GM21390 (cell line): Measurements from ENCODE around the gene EBLN2.

Experiments
- ATAC-seq: cut with Tn5 transposase; IDR thresholded peaks from one replicate; pipeline ENCODE4 v1.9.1; 2021; ENCODE audit not compliant: unreplicated experiment

EBLN2 gene

GRCh38 chr3:73061416-73061815, at the start of gene EBLN2:
EBLN2 (plus strand) TSS chr3:73061659; CDS start chr3:73062082, 423 bp downstream.
- ATAC-seq, result no peak

- ATAC-seq, result no peak
Measured at GRCh38 chr3:73018298-73018697, 43.2 kb upstream of the EBLN2 start.

GRCh38 chr3:73018790-73019441, 42.5 kb upstream of the EBLN2 start:
- no peak for ATAC-seq

GRCh38 chr3:73021301-73021835, 40.1 kb upstream of the EBLN2 start:
- ATAC-seq, result no peak

GRCh38 chr3:73024836-73025235, 36.6 kb upstream of the EBLN2 start:
- ATAC-seq, result no peak

GRCh38 chr3:73026111-73026759, 35.2 kb upstream of the EBLN2 start:
- ATAC-seq, result no peak

- no peak for ATAC-seq
Measured at GRCh38 chr3:73026760-73027113, 34.7 kb upstream of the EBLN2 start.

- ATAC-seq, result no peak
Measured at GRCh38 chr3:73028803-73029202, 32.7 kb upstream of the EBLN2 start.

- no peak for ATAC-seq
Measured at GRCh38 chr3:73029321-73029796, 32.1 kb upstream of the EBLN2 start.

GRCh38 chr3:73030073-73030597, 31.3 kb upstream of the EBLN2 start:
- no peak for ATAC-seq

- ATAC-seq, result no peak
Measured at GRCh38 chr3:73031573-73032103, 29.8 kb upstream of the EBLN2 start.

- ATAC-seq, result no peak
Measured at GRCh38 chr3:73036694-73037591, 24.5 kb upstream of the EBLN2 start.

GRCh38 chr3:73041537-73041936, 19.9 kb upstream of the EBLN2 start:
- ATAC-seq, result no peak

- ATAC-seq, result no peak
Measured at GRCh38 chr3:73043414-73043813, 18.0 kb upstream of the EBLN2 start.

GRCh38 chr3:73045391-73045790, 16.1 kb upstream of the EBLN2 start:
- no peak for ATAC-seq

GRCh38 chr3:73046195-73046594, 15.3 kb upstream of the EBLN2 start:
- ATAC-seq, result no peak

GRCh38 chr3:73049319-73049718, 12.1 kb upstream of the EBLN2 start:
- no peak for ATAC-seq

GRCh38 chr3:73052857-73053256, 8.6 kb upstream of the EBLN2 start:
- ATAC-seq, result no peak

GRCh38 chr3:73055583-73055982, 5.9 kb upstream of the EBLN2 start:
- no peak for ATAC-seq

GRCh38 chr3:73056014-73056844, 5.2 kb upstream of the EBLN2 start:
- ATAC-seq, result no peak
